Endothelial cell of umbilical vein (primary cell): Measurements from ENCODE around the gene DNAJB11. TPM values are rescaled to one million over a fixed set of nuclear protein-coding genes. Genes with fewer than 3 reads are reported as not detected.

ENCODE experiments used
- BruUV-seq: library from RNA; stranded (reverse); fragments of 400-500 nt; replicated peaks from 2 replicates; lab custom pipeline; 2021; lab: Mats Ljungman, UMichigan
- CTCF ChIA-PET: fragments of 300-600, 350-600 bp; sonication (Branson Sonifier 250); formaldehyde crosslinking; loops from one replicate; lab custom pipeline; 2021; ENCODE audit warnings: antibody characterized with exemption, inconsistent platforms; lab: Charles Lee
- POLR2A ChIA-PET: fragments of 300-600, 350-600 bp; sonication (Branson Sonifier 250); formaldehyde crosslinking; loops from one replicate; lab custom pipeline; 2021; ENCODE audit warnings: antibody characterized with exemption, inconsistent platforms; lab: Charles Lee
- DNase-seq: peaks from one replicate; pipeline ENCODE4 v3.0.0-alpha.2; 2011; ENCODE audit warnings: low read depth, low spot score
- FAIRE-seq: peaks from 2 replicates; lab custom pipeline; 2011; peaks lifted over from hg19 to GRCh38; lab: Jason Lieb, UNC
- H2AFZ ChIP-seq: 2 replicates; pipeline ENCODE4 v1.6.0; 2012; ENCODE audit warnings: low read depth, low read length, control low read depth, inconsistent platforms
- H3K27ac ChIP-seq: 2 replicates; pipeline ENCODE4 v1.5.1; 2011; ENCODE audit warnings: low read depth, mild to moderate bottlenecking, control low read depth, low read length, moderate library complexity; ENCODE audit not compliant: insufficient read depth
- H3K27me3 ChIP-seq, 2 experiments: 2 replicates each; pipeline versions ENCODE4 v1.6.0 to v1.6.1; 2011; ENCODE audit warnings: low read length in 2 of 2, mixed read lengths in 1 of 2; ENCODE audit not compliant: control insufficient read depth in 2 of 2, insufficient read depth in 2 of 2
- H3K36me3 ChIP-seq, 2 experiments: 2 replicates in 1 of 2; 3 replicates in 1 of 2; pipeline ENCODE4 v1.5.1; 2011; ENCODE audit warnings: low read length in 2 of 2, mild to moderate bottlenecking in 1 of 2, moderate library complexity in 1 of 2; ENCODE audit not compliant: control insufficient read depth in 2 of 2, insufficient read depth in 2 of 2; ENCODE audit errors: extremely low read depth in 1 of 2
- H3K4me1 ChIP-seq: 3 replicates; pipeline ENCODE4 v1.5.1; 2011; ENCODE audit warnings: mild to moderate bottlenecking, low read length; ENCODE audit not compliant: control insufficient read depth, insufficient read depth; ENCODE audit errors: extremely low read depth
- H3K4me2 ChIP-seq: 2 replicates; pipeline ENCODE4 v1.6.1; 2011; ENCODE audit warnings: low read length, control low read depth, mixed read lengths; ENCODE audit not compliant: insufficient read depth
- H3K4me3 ChIP-seq, 3 experiments: fragments of 200-600 bp in 1 of 3; sonication (generic), shearing (Covaris generic) in 1 of 3; replicated peaks in 1 of 3; 2 replicates each; pipeline ENCODE4 v1.5.1; 2011 to 2016; ENCODE audit warnings: control low read depth in 3 of 3, low read length in 3 of 3, mild to moderate bottlenecking in 2 of 3, inconsistent platforms in 1 of 3, low read depth in 1 of 3, moderate library complexity in 1 of 3; ENCODE audit not compliant: insufficient read depth in 1 of 3
- H3K79me2 ChIP-seq: 2 replicates; pipeline ENCODE4 v1.6.0; 2012; ENCODE audit warnings: low read length, inconsistent platforms; ENCODE audit not compliant: control insufficient read depth, insufficient read depth
- H3K9ac ChIP-seq: replicated peaks from 2 replicates; pipeline ENCODE3; 2011; ENCODE audit warnings: low read length, control low read depth; ENCODE audit not compliant: insufficient read depth; ENCODE audit errors: extremely low read depth
- H3K9me1 ChIP-seq: replicated peaks from 3 replicates; pipeline ENCODE4 v1.6.0; 2011; ENCODE audit warnings: mild to moderate bottlenecking, low read length; ENCODE audit not compliant: control insufficient read depth, insufficient read depth; ENCODE audit errors: extremely low read depth
- H3K9me3 ChIP-seq: replicated peaks from 2 replicates; pipeline ENCODE4 v1.5.1; 2012; ENCODE audit warnings: low read length, inconsistent platforms; ENCODE audit not compliant: control insufficient read depth, insufficient read depth
- H4K20me1 ChIP-seq: replicated peaks from 2 replicates; pipeline ENCODE3; 2011; ENCODE audit warnings: mild to moderate bottlenecking, low read length; ENCODE audit not compliant: control insufficient read depth, insufficient read depth; ENCODE audit errors: extremely low read depth
- CTCF ChIP-seq, 2 donors: IDR thresholded peaks; 1 replicate in 1 of 2; 2 replicates in 1 of 2; pipeline ENCODE4 v1.5.1; 2011; ENCODE audit warnings: low read length in 2 of 2, mild to moderate bottlenecking in 2 of 2, moderate library complexity in 2 of 2, control low read depth in 1 of 2, inconsistent platforms in 1 of 2, low read depth in 1 of 2; ENCODE audit not compliant: insufficient read depth in 1 of 2; ENCODE audit errors: extremely low read depth in 1 of 2
- EZH2 ChIP-seq: IDR thresholded peaks from 2 replicates; pipeline ENCODE4 v1.6.1; 2012; ENCODE audit warnings: borderline replicate concordance, low read depth, mild to moderate bottlenecking, moderate library complexity, low read length, inconsistent platforms; ENCODE audit not compliant: severe bottlenecking
- FOS ChIP-seq: IDR thresholded peaks from 2 replicates; pipeline ENCODE4 v1.6.1; 2011; ENCODE audit warnings: mild to moderate bottlenecking, low read length, moderate library complexity, borderline replicate concordance; ENCODE audit not compliant: insufficient read depth
- GATA2 ChIP-seq: IDR thresholded peaks from 2 replicates; pipeline ENCODE4 v1.7.0; 2011; ENCODE audit warnings: low read depth, mild to moderate bottlenecking, moderate library complexity, mixed read lengths, low read length; ENCODE audit not compliant: insufficient read length, insufficient read depth
- JUN ChIP-seq: IDR thresholded peaks from 2 replicates; pipeline ENCODE4 v1.6.1; 2011; ENCODE audit warnings: borderline replicate concordance, low read depth; ENCODE audit not compliant: insufficient read length, insufficient read depth
- MAX ChIP-seq: IDR thresholded peaks from 2 replicates; pipeline ENCODE4 v1.6.1; 2011; ENCODE audit not compliant: insufficient read depth, insufficient read length
- MYC ChIP-seq: IDR thresholded peaks from one replicate; pipeline ENCODE4 v1.6.1; 2011; ENCODE audit warnings: mild to moderate bottlenecking, low read depth, low read length
- POLR2A ChIP-seq: IDR thresholded peaks from 2 replicates; pipeline ENCODE4 v1.6.1; 2012; ENCODE audit warnings: low read depth, mild to moderate bottlenecking, control low read depth, low read length
- POLR2AphosphoS5 ChIP-seq: IDR thresholded peaks from 2 replicates; pipeline ENCODE4 v1.6.1; 2012; ENCODE audit warnings: low read depth, mild to moderate bottlenecking, control low read depth, low read length, moderate library complexity; ENCODE audit not compliant: insufficient read depth
- dilution Hi-C: fragments of 300-500 bp; cut with MboI; formaldehyde crosslinking; loops from one replicate; pipeline ENCODE4 v1.15.0; 2019; ENCODE audit warnings: low sequenced_read_pairs; ENCODE audit not compliant: extremely low pct_ligation_motif_present
- intact Hi-C: fragments of 100-400 bp; cut with micrococcal nuclease; formaldehyde crosslinking; loops from one replicate; pipeline ENCODE4 v1.10.0; 2022
- polyA plus RNA-seq, 4 experiments: library from polyadenylated mRNA; depleted of rRNA in 3 of 4; stranded (reverse) in 3 of 4; unstranded in 1 of 4; fragments of >200 nt; gene quantifications; 2 replicates each; pipeline versions ENCODE4 v1.2.1 to v1.2.3, GENCODE V29; 2011 to 2012; ENCODE audit warnings: missing spikeins in 1 of 4
- total RNA-seq: library from RNA; stranded (reverse); gene quantifications from 2 replicates; pipeline ENCODE4 v1.2.3, GENCODE V29; 2021

DNAJB11 gene
- total and polyA plus RNA-seq, 2 donors (not counting 3 experiments of a cell fraction or from before 2014, with no cell fraction given): 39.5 to 87.6 TPM

DNA sequence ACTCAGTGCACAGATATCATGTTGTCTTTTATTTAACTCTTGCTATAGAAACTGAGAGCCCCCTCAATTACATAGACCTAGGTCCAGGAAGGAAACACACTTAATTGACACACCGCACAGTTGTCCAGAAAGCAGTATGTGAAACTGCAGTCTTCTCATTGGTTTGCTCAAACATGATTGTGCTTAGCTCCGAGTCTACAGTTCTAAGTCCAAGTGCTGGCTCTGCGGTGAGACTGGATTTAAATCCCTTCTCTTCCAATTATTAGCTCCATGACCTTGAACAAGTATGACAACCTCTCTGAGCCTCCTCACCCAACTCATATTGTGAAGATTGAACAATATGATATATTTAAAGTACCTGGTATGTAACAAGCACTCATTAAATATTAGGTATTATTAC lies 23.3 kb downstream of the DNAJB11 start:
- CTCF ChIA-PET: interaction anchor here (1.2 to 1.5 kb wide), 2 partner anchors 20 to 22 kb away, joined by 3 to 4 read pairs; no protein-coding TSS in a partner anchor
- no peak overlapping the region for H3K4me3 ChIP-seq

More for the DNA sequence above, 23.3 kb downstream of the DNAJB11 start:
- no peaks in the 10 kb centered on the region for H4K20me1 ChIP-seq
- H3K9me3 ChIP-seq: no peaks in the 10 kb centered on the region
- intact Hi-C loops: no loop called here
- TF ChIP-seq EZH2: no peak
- TF ChIP-seq POLR2AphosphoS5: no peak
- no peak for TF ChIP-seq JUN
- TF ChIP-seq MAX: no peak
- no peak for TF ChIP-seq GATA2
- no peak for TF ChIP-seq MYC
- TF ChIP-seq POLR2A: no peak
- TF ChIP-seq CTCF (IDR thresholded peaks at IDR 0.05; ENCODE audit: extremely low read depth in 1 of 2, insufficient read depth in 1 of 2, low read depth in 1 of 2, low read length in 2 of 2): no peak
- TF ChIP-seq FOS: no peak
- H3K27me3 ChIP-seq: no peaks in the 10 kb centered on the region
- no peaks in the 10 kb centered on the region for H3K4me1 ChIP-seq
- H3K9ac ChIP-seq: no peak overlapping the region
- POLR2A ChIA-PET: no interaction called here
- dilution Hi-C loops: no loop called here
- no peaks in the 10 kb centered on the region for H3K9me1 ChIP-seq
- no peak overlapping the region for H3K27ac ChIP-seq
- FAIRE-seq (no peak), DNase-seq (no peak)
- no peaks in the 10 kb centered on the region for H3K79me2 ChIP-seq
- no TSS peak for BruUV-seq
- H3K36me3 ChIP-seq: no peaks in the 10 kb centered on the region
- H2AFZ ChIP-seq: no peak overlapping the region
- H3K4me2 ChIP-seq: no peak overlapping the region
